Small intestine (tissue), 7 donors: ENCODE data around the gene RRBP1. TPM values are rescaled to one million over a fixed set of nuclear protein-coding genes. Genes with fewer than 3 reads are reported as not detected.

Source experiments
- DNase-seq, 2 donors: peaks; one replicate each; pipeline versions ENCODE4 v3.0.0 to v3.0.0-alpha.2; 2013
- FAIRE-seq: peaks from 2 replicates; lab custom pipeline; 2012; peaks lifted over from hg19 to GRCh38; lab: Jason Lieb, UNC
- H3K27ac ChIP-seq, 3 donors: one replicate each; pipeline ENCODE4 v1.5.1; 2013; ENCODE audit warnings: low read length in 2 of 3, mild to moderate bottlenecking in 2 of 3, control low read depth in 1 of 3, inconsistent platforms in 1 of 3, low read depth in 1 of 3, moderate library complexity in 1 of 3
- H3K27me3 ChIP-seq, 3 donors: one replicate each; pipeline ENCODE4 v1.6.1; 2013; ENCODE audit warnings: low read length in 3 of 3, inconsistent platforms in 1 of 3; ENCODE audit not compliant: control insufficient read depth in 3 of 3, insufficient read depth in 3 of 3
- H3K36me3 ChIP-seq, 3 donors: one replicate each; pipeline ENCODE4 v1.6.1; 2013; ENCODE audit warnings: low read length in 3 of 3, inconsistent platforms in 1 of 3, low read depth in 1 of 3, mild to moderate bottlenecking in 1 of 3, moderate library complexity in 1 of 3; ENCODE audit not compliant: control insufficient read depth in 3 of 3, insufficient read depth in 2 of 3
- H3K4me1 ChIP-seq, 3 donors: one replicate each; pipeline ENCODE4 v1.6.1; 2013; ENCODE audit warnings: low read length in 2 of 3, inconsistent platforms in 1 of 3, low read depth in 1 of 3, mild to moderate bottlenecking in 1 of 3, moderate library complexity in 1 of 3; ENCODE audit not compliant: control insufficient read depth in 3 of 3, insufficient read depth in 2 of 3
- H3K4me3 ChIP-seq, 3 donors: one replicate each; pipeline ENCODE4 v1.5.1; 2013; ENCODE audit warnings: low read length in 3 of 3, control low read depth in 1 of 3, inconsistent platforms in 1 of 3, low read depth in 1 of 3, mild to moderate bottlenecking in 1 of 3, moderate library complexity in 1 of 3
- H3K9me3 ChIP-seq, 2 donors: one replicate each; pipeline ENCODE4 v1.6.1; 2013; ENCODE audit warnings: low read depth in 1 of 2, low read length in 1 of 2; ENCODE audit not compliant: control insufficient read depth in 2 of 2, insufficient read depth in 1 of 2
- WGBS, 3 donors: extraction: QIAGEN DNeasy Blood & Tissue Kit; methylation state at CpG; one replicate each; pipeline ENCODE4 v1.1.7; 2013; 5-methylcytosine and 5-hydroxymethylcytosine counted together
- polyA plus RNA-seq, 4 donors: library from polyadenylated mRNA; stranded (reverse) in 3 of 4; unstranded in 1 of 4; fragments of 200-250 nt in 3 of 4; fragments of 120-200 nt in 1 of 4; gene quantifications; one replicate each; pipeline versions ENCODE4 v1.2.1 to v1.2.3, GENCODE V29; 2013
- donor health status: healthy with polysubstance abuse.
- donor health status: control.
- donor health status: control.
- donor health status: Bipolar disorder and iron deficiency.
- donor health status: healthy.

RRBP1 gene
- polyA plus RNA-seq, 4 donors: 45.2 to 232 (median 112) TPM

- no peaks in the 10 kb centered on the region for H3K9me3 ChIP-seq
- H3K4me3 ChIP-seq: no peak overlapping the region
- DNase-seq (no peak), FAIRE-seq (no peak)
- H3K27ac ChIP-seq: no peak overlapping the region
- no peaks in the 10 kb centered on the region for H3K4me1 ChIP-seq
- WGBS, 3 donors: 62 to 87% (median 85%) methylated on average over 3 of the region's 3 CpGs
- peaks cover 0 to 7% (median 0%) of the 10 kb centered on the region in 3 donors for H3K36me3 ChIP-seq
- H3K27me3 ChIP-seq: no peaks in the 10 kb centered on the region
These were observed 94.2 kb downstream of the RRBP1 start for GRCh38 chr20:17587824-17588223.

GRCh38 chr20:17587148-17587547, 94.9 kb downstream of the RRBP1 start:
- 85 to 100% (median 96%) methylated on average over 1 of the region's 1 CpG for WGBS, 3 donors
- Histone ChIP-seq H3K9me3 (no peaks in the 10 kb centered on the region), H3K27ac (no peak overlapping the region), H3K4me3 (no peak overlapping the region), H3K27me3 (no peaks in the 10 kb centered on the region), H3K4me1 (no peaks in the 10 kb centered on the region), H3K36me3 (peaks cover 0 to 6% (median 0%) of the 10 kb centered on the region in 3 donors)
- FAIRE-seq (no peak), DNase-seq (no peak)

DNA sequence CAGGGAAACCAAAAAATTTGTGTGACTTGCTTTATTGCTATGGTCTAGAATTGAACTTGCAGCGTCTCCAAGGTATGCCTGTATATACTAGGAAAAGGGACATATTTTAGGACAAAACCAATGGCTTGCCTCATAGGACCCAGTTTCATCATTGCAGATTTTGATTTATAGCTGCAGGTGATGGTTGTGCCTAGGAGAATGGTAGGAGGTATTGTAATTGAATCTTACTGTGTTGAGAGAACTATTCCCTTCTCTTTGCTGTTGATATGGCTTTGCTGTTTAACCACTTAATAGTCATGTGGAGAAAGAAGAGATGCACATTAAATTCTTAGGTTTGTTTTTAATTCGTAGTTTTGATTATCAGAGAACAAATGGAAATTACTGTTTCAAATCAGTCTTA, 95.8 kb downstream of the RRBP1 start:
- Histone ChIP-seq H3K9me3 (no peaks in the 10 kb centered on the region), H3K4me3 (no peak overlapping the region), H3K36me3 (peaks cover 0 to 2% (median 0%) of the 10 kb centered on the region in 3 donors), H3K27me3 (no peaks in the 10 kb centered on the region), H3K4me1 (no peaks in the 10 kb centered on the region), H3K27ac (no peak overlapping the region)
- 83 to 89% (median 84%) methylated on average over 2 of the region's 2 CpGs for WGBS, 3 donors
- no peak for FAIRE-seq
- no peak for DNase-seq

GRCh38 chr20:17584689-17585088, 97.4 kb downstream of the RRBP1 start:
- FAIRE-seq: no peak
- Histone ChIP-seq H3K9me3 (no peaks in the 10 kb centered on the region), H3K27me3 (no peaks in the 10 kb centered on the region), H3K4me1 (peaks cover 0 to 3% (median 0%) of the 10 kb centered on the region in 3 donors), H3K4me3 (no peak overlapping the region), H3K36me3 (no peaks in the 10 kb centered on the region), H3K27ac (no peak overlapping the region)
- DNase-seq: no peak

- FAIRE-seq: no peak
- no peak for DNase-seq
- no peak overlapping the region for H3K27ac ChIP-seq
- peaks cover 0 to 3% (median 0%) of the 10 kb centered on the region in 3 donors for H3K36me3 ChIP-seq
- H3K27me3 ChIP-seq: no peaks in the 10 kb centered on the region
- no peaks in the 10 kb centered on the region for H3K9me3 ChIP-seq
- H3K4me1 ChIP-seq: peaks cover 0 to 3% (median 0%) of the 10 kb centered on the region in 3 donors
- WGBS, 3 donors: 93 to 100% (median 98%) methylated on average over 3 of the region's 3 CpGs
- H3K4me3 ChIP-seq: no peak overlapping the region
These were observed 98.9 kb downstream of the RRBP1 start for GRCh38 chr20:17583126-17583525.

DNA sequence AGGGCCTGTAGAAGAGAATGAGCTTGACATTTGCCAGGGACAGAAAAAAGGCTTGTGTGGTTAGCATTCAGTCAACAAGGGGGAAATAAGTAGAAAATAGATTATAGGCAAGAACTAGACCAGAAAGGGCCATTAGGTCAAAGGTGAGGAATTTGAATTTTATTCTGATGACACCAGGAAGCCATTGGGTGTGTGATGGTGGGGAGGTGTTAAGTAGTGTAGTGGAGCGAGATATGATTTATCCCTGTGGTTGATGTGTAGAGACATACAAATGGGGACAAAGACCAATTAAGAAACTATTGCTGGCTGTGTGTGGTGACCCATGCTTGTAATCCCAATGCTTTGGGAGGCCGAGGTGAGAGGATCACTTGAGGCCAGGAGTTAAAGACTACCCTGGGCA, 101.1 kb downstream of the RRBP1 start:
- DNase-seq: no peak
- no peaks in the 10 kb centered on the region for H3K9me3 ChIP-seq
- H3K27me3 ChIP-seq: no peaks in the 10 kb centered on the region
- no peak overlapping the region for H3K4me3 ChIP-seq
- H3K4me1 ChIP-seq: peaks cover 0 to 3% (median 0%) of the 10 kb centered on the region in 3 donors
- peaks cover 0 to 3% (median 0%) of the 10 kb centered on the region in 3 donors for H3K36me3 ChIP-seq
- 92 to 96% (median 95%) methylated on average over 2 of the region's 2 CpGs for WGBS, 3 donors
- FAIRE-seq: no peak
- no peak overlapping the region for H3K27ac ChIP-seq

- no peaks in the 10 kb centered on the region for H3K9me3 ChIP-seq
- H3K27me3 ChIP-seq: no peaks in the 10 kb centered on the region
- H3K4me3 ChIP-seq: no peak overlapping the region
- DNase-seq (no peak), FAIRE-seq (no peak)
- peaks cover 0 to 3% (median 0%) of the 10 kb centered on the region in 3 donors for H3K4me1 ChIP-seq
- no peak overlapping the region for H3K27ac ChIP-seq
- peaks cover 0 to 3% (median 0%) of the 10 kb centered on the region in 3 donors for H3K36me3 ChIP-seq
- WGBS, 3 donors: 91 to 94% (median 92%) methylated on average over 4 of the region's 4 CpGs
These were observed 102.5 kb downstream of the RRBP1 start for GRCh38 chr20:17579369-17580039.

- Histone ChIP-seq H3K4me3 (no peak overlapping the region), H3K36me3 (peaks cover 0 to 7% (median 3%) of the 10 kb centered on the region in 3 donors), H3K9me3 (no peaks in the 10 kb centered on the region), H3K27me3 (no peaks in the 10 kb centered on the region), H3K27ac (no peak overlapping the region), H3K4me1 (peaks cover 3 to 22% (median 8%) of the 10 kb centered on the region in 3 donors)
- no peak for DNase-seq
- 73 to 81% (median 78%) methylated on average over 8 of the region's 8 CpGs for WGBS, 3 donors
- FAIRE-seq: no peak
These were observed 105.8 kb downstream of the RRBP1 start for GRCh38 chr20:17576215-17576614.
